Hepatocyte (in vitro differentiated cells): ENCODE data around the gene FN1. TPM values are rescaled to one million over a fixed set of nuclear protein-coding genes. Genes with fewer than 3 reads are reported as not detected.

ENCODE experiments used
- DNase-seq: peaks from one replicate; pipeline ENCODE4 v3.0.0-alpha.2; 2016; ENCODE audit warnings: low spot score
- H2AFZ ChIP-seq: fragments of 200-600 bp; sonication (generic); 2 replicates; pipeline ENCODE4 v1.6.0; 2016; ENCODE audit warnings: antibody characterized with exemption, mild to moderate bottlenecking
- H3K27ac ChIP-seq: fragments of 200-600 bp; sonication (generic); 2 replicates; pipeline ENCODE4 v1.5.1; 2016; ENCODE audit warnings: mild to moderate bottlenecking
- H3K27me3 ChIP-seq: fragments of 200-600 bp; sonication (generic); 2 replicates; pipeline ENCODE4 v1.6.1; 2016
- H3K36me3 ChIP-seq: fragments of 200-600 bp; sonication (generic); replicated peaks from 2 replicates; pipeline ENCODE4 v1.5.1; 2016; ENCODE audit warnings: low read depth; ENCODE audit not compliant: insufficient read depth
- H3K4me1 ChIP-seq: fragments of 200-600 bp; sonication (generic); 2 replicates; pipeline ENCODE4 v1.5.1; 2016; ENCODE audit warnings: mild to moderate bottlenecking, moderate library complexity; ENCODE audit not compliant: insufficient read depth
- H3K4me2 ChIP-seq: fragments of 200-600 bp; sonication (generic); 2 replicates; pipeline ENCODE4 v1.6.0; 2016
- H3K4me3 ChIP-seq: fragments of 200-600 bp; sonication (generic); 2 replicates; pipeline ENCODE4 v1.5.1; 2016; ENCODE audit warnings: mild to moderate bottlenecking
- H3K79me2 ChIP-seq: fragments of 200-600 bp; sonication (generic); 2 replicates; pipeline ENCODE4 v1.6.0; 2017; ENCODE audit warnings: mild to moderate bottlenecking
- H3K9me2 ChIP-seq: fragments of 200-600 bp; sonication (generic); replicated peaks from 2 replicates; pipeline ENCODE4 v1.6.0; 2017; ENCODE audit warnings: mild to moderate bottlenecking; ENCODE audit not compliant: insufficient read depth
- H3K9me3 ChIP-seq: fragments of 200-600 bp; sonication (generic); 2 replicates; pipeline ENCODE4 v1.5.1; 2016; ENCODE audit warnings: low read depth, mild to moderate bottlenecking
- H4K20me1 ChIP-seq: fragments of 200-600 bp; sonication (generic); 2 replicates; pipeline ENCODE4 v1.6.0; 2016; ENCODE audit warnings: mild to moderate bottlenecking; ENCODE audit not compliant: insufficient read depth, poor library complexity, severe bottlenecking
- CTCF ChIP-seq: fragments of 200-600 bp; sonication (generic); IDR thresholded peaks from 2 replicates; pipeline ENCODE4 v1.5.1; 2016; ENCODE audit warnings: antibody characterized with exemption, mild to moderate bottlenecking; ENCODE audit not compliant: poor library complexity
- EZH2 ChIP-seq: fragments of 200-600 bp; sonication (generic); IDR thresholded peaks from 2 replicates; pipeline ENCODE4 v1.6.1; 2016; ENCODE audit warnings: antibody characterized with exemption, mild to moderate bottlenecking, borderline replicate concordance
- EZH2phosphoT487 ChIP-seq: fragments of 200-600 bp; sonication (generic); IDR thresholded peaks from one replicate; pipeline ENCODE4 v1.6.1; 2018; ENCODE audit warnings: antibody characterized with exemption, mild to moderate bottlenecking, low read depth, moderate library complexity; ENCODE audit not compliant: unreplicated experiment, severe bottlenecking
- WGBS: methylation state at CpG from one replicate; pipeline ENCODE4 v1.1.6; 2016; ENCODE audit warnings: low lambda C conversion rate; ENCODE audit errors: missing lambda C conversion rate; 5-methylcytosine and 5-hydroxymethylcytosine counted together
- polyA plus RNA-seq: library from polyadenylated mRNA; unstranded; fragments of >200 nt; fragmentation: Nextera tagmentation; extraction: Ambion mirVana; gene quantifications from 2 replicates; pipeline ENCODE4 v1.2.1, GENCODE V29; 2016
- total RNA-seq: library from RNA; depleted of rRNA; stranded (reverse); fragments of >200 nt; gene quantifications from 2 replicates; pipeline ENCODE4 v1.2.3, GENCODE V29; 2014

FN1 gene
- total and polyA plus RNA-seq, 2 experiments from 2014 or later, result 1,650 to 3,020 TPM

- no peaks in the 10 kb centered on the region for H3K9me3 ChIP-seq
- TF ChIP-seq EZH2phosphoT487, result no peak
- no peak for TF ChIP-seq CTCF
- no peak for TF ChIP-seq EZH2
- no peaks in the 10 kb centered on the region for H3K9me2 ChIP-seq
- no peaks in the 10 kb centered on the region for H3K27me3 ChIP-seq
- WGBS, result 93% methylated on average over 12 of the region's 12 CpGs
- H4K20me1 ChIP-seq, result no peaks in the 10 kb centered on the region
- no peak overlapping the region for H3K4me3 ChIP-seq
- no peak overlapping the region for H2AFZ ChIP-seq
- no peaks in the 10 kb centered on the region for H3K36me3 ChIP-seq
- H3K79me2 ChIP-seq, result peaks cover 9% of the 10 kb centered on the region
- H3K4me2 ChIP-seq, result no peak overlapping the region
- no peak overlapping the region for H3K27ac ChIP-seq
- H3K4me1 ChIP-seq, result peaks cover 30% of the 10 kb centered on the region
- no peak for DNase-seq
These were observed 11.8 kb downstream of the FN1 start for GRCh38 chr2:215423928-215424540.

- Histone ChIP-seq H3K9me2 (no peaks in the 10 kb centered on the region), H2AFZ (no peak overlapping the region), H3K36me3 (no peaks in the 10 kb centered on the region), H3K4me2 (no peak overlapping the region), H3K4me1 (peaks cover 38% of the 10 kb centered on the region), H3K4me3 (no peak overlapping the region), H3K27ac (peak overlapping the region; percentile 19), H3K9me3 (no peaks in the 10 kb centered on the region), H3K79me2 (peaks cover 6% of the 10 kb centered on the region), H4K20me1 (no peaks in the 10 kb centered on the region), H3K27me3 (no peaks in the 10 kb centered on the region)
- DNase-seq, result no peak
- 79% methylated on average over 3 of the region's 3 CpGs for WGBS
- no peak for TF ChIP-seq EZH2
- TF ChIP-seq CTCF, result no peak
- TF ChIP-seq EZH2phosphoT487, result no peak
These were observed 12.6 kb downstream of the FN1 start for GRCh38 chr2:215423234-215423633.

GRCh38 chr2:215422676-215423075 lies 13.2 kb downstream of the FN1 start:
- H3K79me2 ChIP-seq, result peaks cover 6% of the 10 kb centered on the region

More at GRCh38 chr2:215422676-215423075, 13.2 kb downstream of the FN1 start:
- Histone ChIP-seq H3K4me2 (no peak overlapping the region), H4K20me1 (no peaks in the 10 kb centered on the region), H3K4me3 (no peak overlapping the region), H3K27ac (peak overlapping the region; percentile 82), H3K36me3 (no peaks in the 10 kb centered on the region), H2AFZ (no peak overlapping the region), H3K4me1 (peaks cover 43% of the 10 kb centered on the region), H3K9me2 (no peaks in the 10 kb centered on the region), H3K27me3 (no peaks in the 10 kb centered on the region), H3K9me3 (no peaks in the 10 kb centered on the region)
- TF ChIP-seq EZH2phosphoT487 (no peak), EZH2 (no peak), CTCF (no peak)
- WGBS, result 96% methylated on average over 4 of the region's 4 CpGs
- no peak for DNase-seq
